ENCODE results near the gene HERC2. TPM values are rescaled to one million over a fixed set of nuclear protein-coding genes. Genes with fewer than 3 reads are reported as not detected.
"Not testable (repeated sequence)": the region's sequence is repeated elsewhere in the genome, so short reads cannot be mapped to it uniquely, and the experiment has no call there.

Gene HERC2
- total RNA-seq, 2 experiments from 2014 or later, result 28.1 to 30.3 TPM

GRCh38 chr15:28262438-28262837 lies 59.5 kb downstream of the HERC2 start:
- no peaks in the 10 kb centered on the region for H3K27me3 Mint-ChIP-seq
- no peak overlapping the region for H3K27ac Mint-ChIP-seq
- no peak for DNase-seq
- H3K4me3 Mint-ChIP-seq, result no peak overlapping the region
- H3K36me3 Mint-ChIP-seq, result peaks cover 24% of the 10 kb centered on the region
- no peaks in the 10 kb centered on the region for H3K9me3 Mint-ChIP-seq
- peaks cover 13% of the 10 kb centered on the region for H3K4me1 Mint-ChIP-seq

GRCh38 chr15:28260722-28261121 lies 61.3 kb downstream of the HERC2 start:
- Mint-ChIP-seq H3K4me1 (peaks cover 13% of the 10 kb centered on the region), H3K27me3 (no peaks in the 10 kb centered on the region), H3K4me3 (no peak overlapping the region), H3K27ac (no peak overlapping the region), H3K9me3 (no peaks in the 10 kb centered on the region), H3K36me3 (peaks cover 19% of the 10 kb centered on the region)
- DNase-seq, result no peak

- no peaks in the 10 kb centered on the region for H3K9me3 Mint-ChIP-seq
- no peaks in the 10 kb centered on the region for H3K27me3 Mint-ChIP-seq
- H3K4me3 Mint-ChIP-seq, result no peak overlapping the region
- peaks cover 21% of the 10 kb centered on the region for H3K36me3 Mint-ChIP-seq
- DNase-seq, result no peak
- peaks cover 13% of the 10 kb centered on the region for H3K4me1 Mint-ChIP-seq
- H3K27ac Mint-ChIP-seq, result no peak overlapping the region
These were observed 61.7 kb downstream of the HERC2 start for GRCh38 chr15:28260317-28260716.

GRCh38 chr15:28255965-28256364 lies 66.0 kb downstream of the HERC2 start:
- H3K4me1 Mint-ChIP-seq, result peaks cover 7% of the 10 kb centered on the region
- H3K4me3 Mint-ChIP-seq, result no peak overlapping the region
- H3K27ac Mint-ChIP-seq, result no peak overlapping the region
- no peaks in the 10 kb centered on the region for H3K27me3 Mint-ChIP-seq
- peaks cover 29% of the 10 kb centered on the region for H3K36me3 Mint-ChIP-seq
- no peaks in the 10 kb centered on the region for H3K9me3 Mint-ChIP-seq
- no peak for DNase-seq

- Mint-ChIP-seq H3K9me3 (no peaks in the 10 kb centered on the region), H3K4me1 (no peaks in the 10 kb centered on the region), H3K4me3 (no peak overlapping the region), H3K27me3 (no peaks in the 10 kb centered on the region), H3K36me3 (peaks cover 45% of the 10 kb centered on the region), H3K27ac (no peak overlapping the region)
- DNase-seq, result no peak
These were observed 69.1 kb downstream of the HERC2 start for GRCh38 chr15:28252831-28253230.

GRCh38 chr15:28246605-28247004 lies 75.4 kb downstream of the HERC2 start:
- H3K9me3 Mint-ChIP-seq, result peaks cover 7% of the 10 kb centered on the region

GRCh38 chr15:28243901-28244300 lies 78.1 kb downstream of the HERC2 start:
- H3K36me3 Mint-ChIP-seq, result peaks cover 57% of the 10 kb centered on the region
- H3K9me3 Mint-ChIP-seq, result peaks cover 7% of the 10 kb centered on the region
- H3K4me3 Mint-ChIP-seq, result no peak overlapping the region
- no peaks in the 10 kb centered on the region for H3K4me1 Mint-ChIP-seq
- DNase-seq, result no peak
- H3K27me3 Mint-ChIP-seq, result no peaks in the 10 kb centered on the region
- H3K27ac Mint-ChIP-seq, result no peak overlapping the region

More at GRCh38 chr15:28246605-28247004, 75.4 kb downstream of the HERC2 start:
- Mint-ChIP-seq H3K36me3 (peaks cover 64% of the 10 kb centered on the region), H3K4me1 (no peaks in the 10 kb centered on the region), H3K27ac (no peak overlapping the region), H3K4me3 (no peak overlapping the region), H3K27me3 (no peaks in the 10 kb centered on the region)
- no peak for DNase-seq

- DNase-seq, result no peak
- Mint-ChIP-seq H3K27me3 (no peaks in the 10 kb centered on the region), H3K9me3 (peaks cover 7% of the 10 kb centered on the region), H3K4me1 (no peaks in the 10 kb centered on the region), H3K36me3 (peaks cover 53% of the 10 kb centered on the region), H3K4me3 (no peak overlapping the region), H3K27ac (no peak overlapping the region)
These were observed 78.6 kb downstream of the HERC2 start for GRCh38 chr15:28243399-28243798.

- not testable (repeated sequence) for H3K9me3 Mint-ChIP-seq, H3K27ac Mint-ChIP-seq, H3K4me1 Mint-ChIP-seq, H3K27me3 Mint-ChIP-seq, DNase-seq, H3K4me3 Mint-ChIP-seq
- H3K36me3 Mint-ChIP-seq, result peaks cover 23% of the 10 kb centered on the region
These were observed 83.7 kb downstream of the HERC2 start for GRCh38 chr15:28238296-28238695.

- H3K27me3 Mint-ChIP-seq, result not testable (repeated sequence)
These were observed 90.2 kb downstream of the HERC2 start for GRCh38 chr15:28231743-28232142.

GRCh38 chr15:28231336-28231735 lies 90.6 kb downstream of the HERC2 start:
- H3K27ac Mint-ChIP-seq, H3K4me3 Mint-ChIP-seq, DNase-seq, H3K27me3 Mint-ChIP-seq, H3K9me3 Mint-ChIP-seq, H3K4me1 Mint-ChIP-seq: not testable (repeated sequence)
- H3K36me3 Mint-ChIP-seq, result peaks cover 11% of the 10 kb centered on the region

More at GRCh38 chr15:28231743-28232142, 90.2 kb downstream of the HERC2 start:
- not testable (repeated sequence) for H3K36me3 Mint-ChIP-seq, H3K4me1 Mint-ChIP-seq, H3K4me3 Mint-ChIP-seq, DNase-seq, H3K27ac Mint-ChIP-seq, H3K9me3 Mint-ChIP-seq

GRCh38 chr15:28228990-28229640 lies 92.9 kb downstream of the HERC2 start:
- not testable (repeated sequence) for H3K9me3 Mint-ChIP-seq, H3K4me3 Mint-ChIP-seq, DNase-seq, H3K4me1 Mint-ChIP-seq, H3K27me3 Mint-ChIP-seq, H3K27ac Mint-ChIP-seq
- H3K36me3 Mint-ChIP-seq, result peaks cover 28% of the 10 kb centered on the region

GRCh38 chr15:28228096-28228495 lies 93.9 kb downstream of the HERC2 start:
- Mint-ChIP-seq H3K4me1 (no peaks in the 10 kb centered on the region), H3K9me3 (no peaks in the 10 kb centered on the region), H3K27ac (no peak overlapping the region), H3K27me3 (no peaks in the 10 kb centered on the region), H3K36me3 (peaks cover 28% of the 10 kb centered on the region), H3K4me3 (no peak overlapping the region)
- no peak for DNase-seq

- not testable (repeated sequence) for DNase-seq, H3K9me3 Mint-ChIP-seq, H3K4me3 Mint-ChIP-seq, H3K27ac Mint-ChIP-seq, H3K4me1 Mint-ChIP-seq, H3K27me3 Mint-ChIP-seq
- peaks cover 27% of the 10 kb centered on the region for H3K36me3 Mint-ChIP-seq
These were observed 94.7 kb downstream of the HERC2 start for GRCh38 chr15:28227303-28227702.

GRCh38 chr15:28222612-28223011 lies 99.4 kb downstream of the HERC2 start:
- H3K9me3 Mint-ChIP-seq, H3K4me1 Mint-ChIP-seq, H3K27me3 Mint-ChIP-seq, H3K27ac Mint-ChIP-seq, H3K4me3 Mint-ChIP-seq, DNase-seq: not testable (repeated sequence)
- peaks cover 25% of the 10 kb centered on the region for H3K36me3 Mint-ChIP-seq

GRCh38 chr15:28221696-28222095 lies 100.3 kb downstream of the HERC2 start:
- not testable (repeated sequence) for H3K27ac Mint-ChIP-seq, H3K4me1 Mint-ChIP-seq, H3K9me3 Mint-ChIP-seq, DNase-seq, H3K4me3 Mint-ChIP-seq, H3K27me3 Mint-ChIP-seq
- peaks cover 24% of the 10 kb centered on the region for H3K36me3 Mint-ChIP-seq
